GM23338 (cell line): ENCODE results near the gene SH3BGR. TPM values are rescaled to one million over a fixed set of nuclear protein-coding genes. Genes with fewer than 3 reads are reported as not detected.

Source experiments
- ATAC-seq: fragments of 200-7000 bp; cut with Tn5 transposase; 3 replicates; pipeline ENCODE4 v1.9.1; 2020
- DNase-seq: peaks from one replicate; pipeline ENCODE4 v3.0.0-alpha.2; 2015; ENCODE audit warnings: low spot score
- H2AFZ ChIP-seq: fragments of 200-600 bp; sonication (generic); 2 replicates; pipeline ENCODE4 v1.8.0; 2016; ENCODE audit warnings: antibody characterized with exemption, mild to moderate bottlenecking, moderate library complexity
- H3F3A ChIP-seq: fragments of 200-600 bp; sonication (generic); replicated peaks from 2 replicates; pipeline ENCODE4 v1.8.0; 2017; ENCODE audit warnings: antibody characterized with exemption, mixed run types, low read depth
- H3K27ac ChIP-seq: fragments of 200-600 bp; sonication (generic); 2 replicates; pipeline ENCODE4 v1.6.1; 2016; ENCODE audit warnings: low read depth
- H3K27me3 ChIP-seq: fragments of 200-600 bp; sonication (generic); 2 replicates; pipeline ENCODE4 v1.8.0; 2016; ENCODE audit warnings: mild to moderate bottlenecking, mixed run types, moderate library complexity; ENCODE audit not compliant: insufficient read depth
- H3K36me3 ChIP-seq: fragments of 200-600 bp; sonication (generic); 2 replicates; pipeline ENCODE4 v1.8.0; 2016; ENCODE audit warnings: mild to moderate bottlenecking; ENCODE audit not compliant: insufficient read depth
- H3K4me1 ChIP-seq: fragments of 200-600 bp; sonication (generic); 2 replicates; pipeline ENCODE4 v1.8.0; 2016; ENCODE audit warnings: mild to moderate bottlenecking, moderate library complexity; ENCODE audit not compliant: insufficient read depth
- H3K4me2 ChIP-seq: fragments of 200-600 bp; sonication (generic); 2 replicates; pipeline ENCODE4 v1.7.1; 2017; ENCODE audit warnings: mixed run types
- H3K4me3 ChIP-seq: fragments of 200-600 bp; sonication (generic); 2 replicates; pipeline ENCODE4 v1.6.1; 2016; ENCODE audit warnings: mixed run types
- H3K79me2 ChIP-seq: fragments of 200-600 bp; sonication (generic); replicated peaks from 2 replicates; pipeline ENCODE4 v1.8.0; 2017; ENCODE audit warnings: mild to moderate bottlenecking; ENCODE audit not compliant: insufficient read depth
- H3K9me2 ChIP-seq: fragments of 200-600 bp; sonication (generic); 2 replicates; pipeline ENCODE4 v1.8.0; 2017; ENCODE audit not compliant: insufficient read depth
- H4K20me1 ChIP-seq: fragments of 200-600 bp; sonication (generic); replicated peaks from 2 replicates; pipeline ENCODE4 v1.8.0; 2017; ENCODE audit warnings: mild to moderate bottlenecking; ENCODE audit not compliant: insufficient read depth
- H3K27ac Mint-ChIP-seq: 2 replicates; pipeline ENCODE4 v1.8.0; 2020; ENCODE audit warnings: inconsistent platforms, mild to moderate bottlenecking, moderate library complexity, mixed read lengths
- H3K27me3 Mint-ChIP-seq: 3 replicates; pipeline ENCODE4 v1.8.0; 2022; ENCODE audit warnings: low read depth, mild to moderate bottlenecking, moderate library complexity, mixed read lengths, inconsistent platforms; ENCODE audit not compliant: insufficient read depth, poor library complexity
- H3K36me3 Mint-ChIP-seq: 3 replicates; pipeline ENCODE4 v1.8.0; 2021; ENCODE audit warnings: low read depth, mild to moderate bottlenecking, inconsistent platforms, moderate library complexity, mixed read lengths
- H3K4me1 Mint-ChIP-seq: 3 replicates; pipeline ENCODE4 v1.8.0; 2020; ENCODE audit warnings: mild to moderate bottlenecking, inconsistent platforms, mixed read lengths
- H3K4me3 Mint-ChIP-seq: 3 replicates; pipeline ENCODE4 v1.8.0; 2021; ENCODE audit warnings: moderate library complexity, mild to moderate bottlenecking, inconsistent platforms, mixed read lengths
- H3K9me3 Mint-ChIP-seq: 3 replicates; pipeline ENCODE4 v1.8.0; 2020; ENCODE audit warnings: moderate library complexity, mild to moderate bottlenecking, inconsistent platforms, mixed read lengths
- CTCF ChIP-seq, 2 experiments: fragments of 200-600 bp in 1 of 2; sonication (generic) in 1 of 2; conservative IDR thresholded peaks; 2 replicates each; pipeline versions ENCODE4 v1.5.1 to v1.6.1; 2016 to 2017; ENCODE audit warnings: antibody characterized with exemption in 2 of 2, low read depth in 2 of 2, mild to moderate bottlenecking in 2 of 2, moderate library complexity in 1 of 2
- EZH2 ChIP-seq: fragments of 200-600 bp; sonication (generic); IDR thresholded peaks from one replicate; pipeline ENCODE4 v1.8.0; 2017; ENCODE audit warnings: antibody characterized with exemption, mild to moderate bottlenecking, low read depth; ENCODE audit not compliant: unreplicated experiment
- EZH2phosphoT487 ChIP-seq: fragments of 200-600 bp; sonication (generic); IDR thresholded peaks from one replicate; pipeline ENCODE4 v1.8.1; 2018; ENCODE audit warnings: antibody characterized with exemption; ENCODE audit not compliant: unreplicated experiment
- JUNB ChIP-seq: IDR thresholded peaks from one replicate; pipeline ENCODE4 v1.6.1; 2016; ENCODE audit warnings: antibody characterized with exemption; ENCODE audit not compliant: unreplicated experiment
- NANOG ChIP-seq: IDR thresholded peaks from 2 replicates; pipeline ENCODE4 v1.6.1; 2016; ENCODE audit warnings: antibody characterized with exemption, borderline replicate concordance
- POLR2AphosphoS5 ChIP-seq: IDR thresholded peaks from 2 replicates; pipeline ENCODE4 v1.6.1; 2016; ENCODE audit warnings: antibody characterized with exemption, low read depth
- STAT1 ChIP-seq: IDR thresholded peaks from one replicate; pipeline ENCODE4 v1.6.1; 2016; ENCODE audit warnings: antibody characterized with exemption; ENCODE audit not compliant: unreplicated experiment
- ZNF114 ChIP-seq: fragments of 250-450 bp; sonication (Bioruptor Pico); IDR thresholded peaks from 2 replicates; pipeline ENCODE4 v1.5.0; 2020; ENCODE audit warnings: mild to moderate bottlenecking, moderate library complexity
- ZNF331 ChIP-seq: fragments of 250-450 bp; sonication (Bioruptor Pico); IDR thresholded peaks from 2 replicates; pipeline ENCODE4 v1.5.0; 2020; ENCODE audit warnings: low read depth, mild to moderate bottlenecking, moderate library complexity
- ZNF462 ChIP-seq: fragments of 250-450 bp; sonication (Bioruptor Pico); IDR thresholded peaks from 2 replicates; pipeline ENCODE4 v1.5.0; 2020; ENCODE audit warnings: mild to moderate bottlenecking, moderate library complexity
- polyA plus RNA-seq: library from polyadenylated mRNA; unstranded; fragments of >200 nt; fragmentation: Nextera tagmentation; extraction: Ambion mirVana; gene quantifications from 2 replicates; pipeline ENCODE4 v1.2.1, GENCODE V29; 2016
- total RNA-seq: library from RNA; depleted of rRNA; stranded (reverse); fragments of >200 nt; shearing (Covaris generic); gene quantifications from 2 replicates; pipeline ENCODE4 v1.2.3, GENCODE V29; 2014
- TF ChIP-seq, protein P1 (sequence below): IDR thresholded peaks from 2 replicates; pipeline ENCODE4 v1.6.1; 2016; ENCODE audit warnings: antibody characterized with exemption

The SH3BGR gene
- total and polyA plus RNA-seq, 2 experiments from 2014 or later: 5.9 to 18.9 TPM

- no peak for TF ChIP-seq CTCF (conservative IDR thresholded peaks at IDR 0.05; ENCODE audit: low read depth in 2 of 2)
Observed at GRCh38 chr21:39513735-39514134, 62.0 kb downstream of the SH3BGR start (continued).

- Histone ChIP-seq H3F3A (no peaks in the 10 kb centered on the region), H3K4me1 (peaks cover 19% of the 10 kb centered on the region; the same call in 1 of the 2 replicates), H3K9me2 (no peaks in the 10 kb centered on the region), H2AFZ (peak overlapping the region; percentile 28; the same call in 1 of the 2 replicates), H3K27ac (no peak overlapping the region), H3K4me2 (no peak overlapping the region), H3K27me3 (no peaks in the 10 kb centered on the region), H3K79me2 (no peaks in the 10 kb centered on the region), H3K36me3 (no peaks in the 10 kb centered on the region), H3K4me3 (no peak overlapping the region), H4K20me1 (no peaks in the 10 kb centered on the region)
- Mint-ChIP-seq H3K4me1 (peaks cover 18% of the 10 kb centered on the region), H3K4me3 (no peak overlapping the region), H3K9me3 (peaks cover 6% of the 10 kb centered on the region; the same call in 2 of the 3 replicates), H3K27me3 (peaks cover 7% of the 10 kb centered on the region), H3K36me3 (peaks cover 6% of the 10 kb centered on the region), H3K27ac (no peak overlapping the region; the same call in 1 of the 2 replicates)
- ATAC-seq (no peak), DNase-seq (no peak)
- TF ChIP-seq JUNB: no peak
- TF ChIP-seq STAT1: no peak
- TF ChIP-seq ZNF114: no peak
- TF ChIP-seq ZNF331 (CRISPR knock-in tag): no peak
- no peak for TF ChIP-seq ZNF462 (CRISPR knock-in tag)
- TF ChIP-seq EZH2: no peak
- no peak for TF ChIP-seq CTCF (conservative IDR thresholded peaks at IDR 0.05; ENCODE audit: low read depth in 2 of 2)
- no peak for TF ChIP-seq NANOG
- TF ChIP-seq, protein P1, sequence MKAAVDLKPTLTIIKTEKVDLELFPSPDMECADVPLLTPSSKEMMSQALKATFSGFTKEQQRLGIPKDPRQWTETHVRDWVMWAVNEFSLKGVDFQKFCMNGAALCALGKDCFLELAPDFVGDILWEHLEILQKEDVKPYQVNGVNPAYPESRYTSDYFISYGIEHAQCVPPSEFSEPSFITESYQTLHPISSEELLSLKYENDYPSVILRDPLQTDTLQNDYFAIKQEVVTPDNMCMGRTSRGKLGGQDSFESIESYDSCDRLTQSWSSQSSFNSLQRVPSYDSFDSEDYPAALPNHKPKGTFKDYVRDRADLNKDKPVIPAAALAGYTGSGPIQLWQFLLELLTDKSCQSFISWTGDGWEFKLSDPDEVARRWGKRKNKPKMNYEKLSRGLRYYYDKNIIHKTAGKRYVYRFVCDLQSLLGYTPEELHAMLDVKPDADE: no peak
- TF ChIP-seq POLR2AphosphoS5: no peak
- no peak for TF ChIP-seq EZH2phosphoT487
Observed at GRCh38 chr21:39515684-39516472, 64.1 kb downstream of the SH3BGR start.
